ENCODE results near the gene SLC41A2. TPM values are rescaled to one million over a fixed set of nuclear protein-coding genes. Genes with fewer than 3 reads are reported as not detected.
"Not testable (repeated sequence)": the region's sequence is repeated elsewhere in the genome, so short reads cannot be mapped to it uniquely, and the experiment has no call there.

The SLC41A2 gene
- total RNA-seq, 1 experiment from 2014 or later, result 3.8 TPM

GRCh38 chr12:104985206-104985605 lies 27.1 kb upstream of the SLC41A2 start (continued):
- TF ChIP-seq STAT6 (CRISPR knock-in tag; conservative IDR thresholded peaks at IDR 0.05; ENCODE audit: low read depth), result no peak

DNA sequence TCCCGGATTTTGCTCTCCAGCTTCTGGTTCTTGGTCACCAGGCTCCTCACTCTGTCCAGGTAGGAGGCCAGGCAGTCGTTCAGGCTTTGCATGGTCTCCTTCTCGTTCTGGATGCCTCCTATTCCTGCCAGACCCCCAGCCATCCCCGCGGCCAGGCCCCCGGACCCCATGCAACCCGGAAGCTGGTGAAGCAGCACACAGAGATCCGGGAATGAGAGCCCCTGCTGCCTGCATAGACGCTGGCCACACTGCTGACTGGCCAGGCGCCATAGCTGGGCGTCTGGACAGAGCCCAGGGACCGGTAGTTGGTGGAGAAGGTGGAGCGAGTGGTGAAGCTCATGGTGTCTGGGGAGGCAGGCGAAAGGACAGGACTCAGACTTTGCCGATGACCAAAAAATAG lies 19.6 kb upstream of the SLC41A2 start:
- H3K27me3 Mint-ChIP-seq (ENCODE audit: low read depth); CTCF ChIA-PET; H3K4me1 Mint-ChIP-seq; ATAC-seq; H3K36me3 Mint-ChIP-seq; H3K4me3 Mint-ChIP-seq; POLR2A ChIA-PET; DNase-seq (ENCODE audit: low spot score); H3K9me3 Mint-ChIP-seq; H3K27ac Mint-ChIP-seq: not testable (repeated sequence)

DNA sequence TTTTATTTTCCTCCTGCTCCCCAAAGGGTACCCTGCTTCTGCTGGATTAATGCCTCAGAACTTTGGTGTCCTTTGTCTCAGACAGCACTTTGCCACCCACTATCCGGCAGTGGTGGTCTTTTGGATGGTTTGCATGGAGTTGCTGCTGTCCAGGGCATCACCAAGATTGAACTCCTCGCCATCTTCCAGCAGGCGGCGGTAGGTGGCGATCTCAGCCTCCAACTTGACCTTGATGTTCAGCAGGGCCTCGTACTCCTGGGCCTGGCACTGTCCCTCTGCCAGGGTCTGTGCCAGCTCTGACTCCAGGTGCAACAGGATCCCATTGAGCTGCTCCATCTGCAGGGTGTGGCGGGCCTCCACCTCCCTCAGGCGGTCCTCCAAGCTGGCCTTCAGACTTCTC lies 18.6 kb upstream of the SLC41A2 start:
- no peak for ATAC-seq
- Mint-ChIP-seq H3K4me3 (no peak overlapping the region), H3K9me3 (no peaks in the 10 kb centered on the region), H3K27me3 (ENCODE audit: low read depth) (no peaks in the 10 kb centered on the region), H3K36me3 (no peaks in the 10 kb centered on the region), H3K4me1 (no peaks in the 10 kb centered on the region), H3K27ac (no peak overlapping the region)
- TF ChIP-seq ZSCAN18 (CRISPR knock-in tag; IDR thresholded peaks at IDR 0.05) (no peak), ZNF138 (CRISPR knock-in tag; conservative IDR thresholded peaks at IDR 0.05) (no peak), NFE2L1 (CRISPR knock-in tag; IDR thresholded peaks at IDR 0.05) (no peak)
- ChIA-PET CTCF (no interaction called here), POLR2A (no interaction called here)
- DNase-seq (ENCODE audit: low spot score), result no peak

GRCh38 chr12:104975587-104976343 lies 17.7 kb upstream of the SLC41A2 start:
- ChIA-PET POLR2A (no interaction called here), CTCF (no interaction called here)
- no peaks in the 10 kb centered on the region for H3K9me3 Mint-ChIP-seq
- no peaks in the 10 kb centered on the region for H3K4me1 Mint-ChIP-seq
- no peaks in the 10 kb centered on the region for H3K27me3 Mint-ChIP-seq (ENCODE audit: low read depth)
- no peak overlapping the region for H3K4me3 Mint-ChIP-seq
- H3K27ac Mint-ChIP-seq, result no peak overlapping the region
- no peaks in the 10 kb centered on the region for H3K36me3 Mint-ChIP-seq
- no peak for ATAC-seq
- no peak for DNase-seq (ENCODE audit: low spot score)
- no peak for TF ChIP-seq SOX15 (CRISPR knock-in tag; IDR thresholded peaks at IDR 0.05)
- TF ChIP-seq AFF4 (CRISPR knock-in tag; IDR thresholded peaks at IDR 0.05; ENCODE audit: borderline replicate concordance), result no peak
- TF ChIP-seq E2F5 (CRISPR knock-in tag; IDR thresholded peaks at IDR 0.05), result no peak
- no peak for TF ChIP-seq ZNF138 (CRISPR knock-in tag; conservative IDR thresholded peaks at IDR 0.05)
- TF ChIP-seq, protein P1, sequence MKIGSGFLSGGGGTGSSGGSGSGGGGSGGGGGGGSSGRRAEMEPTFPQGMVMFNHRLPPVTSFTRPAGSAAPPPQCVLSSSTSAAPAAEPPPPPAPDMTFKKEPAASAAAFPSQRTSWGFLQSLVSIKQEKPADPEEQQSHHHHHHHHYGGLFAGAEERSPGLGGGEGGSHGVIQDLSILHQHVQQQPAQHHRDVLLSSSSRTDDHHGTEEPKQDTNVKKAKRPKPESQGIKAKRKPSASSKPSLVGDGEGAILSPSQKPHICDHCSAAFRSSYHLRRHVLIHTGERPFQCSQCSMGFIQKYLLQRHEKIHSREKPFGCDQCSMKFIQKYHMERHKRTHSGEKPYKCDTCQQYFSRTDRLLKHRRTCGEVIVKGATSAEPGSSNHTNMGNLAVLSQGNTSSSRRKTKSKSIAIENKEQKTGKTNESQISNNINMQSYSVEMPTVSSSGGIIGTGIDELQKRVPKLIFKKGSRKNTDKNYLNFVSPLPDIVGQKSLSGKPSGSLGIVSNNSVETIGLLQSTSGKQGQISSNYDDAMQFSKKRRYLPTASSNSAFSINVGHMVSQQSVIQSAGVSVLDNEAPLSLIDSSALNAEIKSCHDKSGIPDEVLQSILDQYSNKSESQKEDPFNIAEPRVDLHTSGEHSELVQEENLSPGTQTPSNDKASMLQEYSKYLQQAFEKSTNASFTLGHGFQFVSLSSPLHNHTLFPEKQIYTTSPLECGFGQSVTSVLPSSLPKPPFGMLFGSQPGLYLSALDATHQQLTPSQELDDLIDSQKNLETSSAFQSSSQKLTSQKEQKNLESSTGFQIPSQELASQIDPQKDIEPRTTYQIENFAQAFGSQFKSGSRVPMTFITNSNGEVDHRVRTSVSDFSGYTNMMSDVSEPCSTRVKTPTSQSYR (CRISPR knock-in tag; IDR thresholded peaks at IDR 0.05), result no peak
- no peak for TF ChIP-seq ZNF232 (CRISPR knock-in tag; IDR thresholded peaks at IDR 0.05)
- TF ChIP-seq ARID4B (CRISPR knock-in tag; IDR thresholded peaks at IDR 0.05; ENCODE audit: borderline replicate concordance), result no peak
- no peak for TF ChIP-seq ZNF396 (CRISPR knock-in tag; IDR thresholded peaks at IDR 0.05; ENCODE audit: borderline replicate concordance)
